ENCODE results near the gene CAPN14. TPM values are rescaled to one million over a fixed set of nuclear protein-coding genes. Genes with fewer than 3 reads are reported as not detected.

The CAPN14 gene
- total RNA-seq, 4 donors from 2014 or later, result 0.19 to 8.3 (median 1.1) TPM

DNA sequence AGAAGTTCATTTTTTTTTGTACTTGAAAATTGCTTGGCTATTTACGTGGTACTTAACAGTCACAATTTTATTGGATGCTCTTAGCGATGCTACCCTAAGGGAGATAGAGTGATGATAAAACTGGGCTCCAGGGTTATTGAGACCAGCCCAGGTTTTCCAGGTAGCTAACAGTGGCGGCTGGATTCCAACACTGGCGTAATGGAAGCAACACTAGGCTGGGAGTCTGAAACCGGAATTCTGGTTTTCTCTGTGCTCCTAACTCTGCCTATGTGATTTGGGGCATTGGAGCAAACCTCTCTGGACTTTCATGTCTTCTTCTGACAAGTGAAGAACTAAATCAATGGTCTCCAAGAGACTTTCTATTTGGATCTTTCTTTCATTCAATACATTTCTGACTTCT is 69.7 kb downstream of the CAPN14 start:
- TF ChIP-seq POLR2AphosphoS5 (IDR thresholded peaks at IDR 0.05), result no peak
- TF ChIP-seq CTCF (IDR thresholded peaks at IDR 0.05), result no peak
- TF ChIP-seq POLR2A (IDR thresholded peaks at IDR 0.05), result no peak
- TF ChIP-seq EP300 (IDR thresholded peaks at IDR 0.05), result no peak
- WGBS, 2 donors (ENCODE audit: low coverage in 1 of 2), result 72 to 89% methylated on average over 2 to 5 of the region's 5 CpGs
- no peaks in the 10 kb centered on the region for H3K36me3 ChIP-seq

DNA sequence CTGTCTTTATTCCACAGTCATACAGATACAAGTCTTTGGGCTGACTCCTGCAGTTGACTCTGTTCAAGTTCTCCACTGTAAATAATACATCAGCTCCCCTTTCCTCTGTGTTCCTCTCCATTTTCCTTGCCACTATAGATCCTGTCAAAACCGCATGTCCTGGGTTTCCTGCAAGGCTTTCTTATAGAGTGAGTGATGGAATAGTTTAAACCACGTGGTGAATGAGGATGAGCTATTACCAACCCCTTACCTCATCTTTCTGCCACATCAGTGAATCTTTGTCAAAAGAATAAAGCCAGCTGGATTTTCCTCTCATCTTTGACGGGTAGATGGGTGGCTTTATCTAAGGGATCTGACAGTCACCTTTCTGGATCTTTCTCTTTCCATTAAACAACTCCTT is 75.2 kb downstream of the CAPN14 start:
- Histone ChIP-seq H3K4me1 (peaks cover 0 to 18% (median 12%) of the 10 kb centered on the region in 3 donors), H3K27me3 (peaks cover 17% of the 10 kb centered on the region), H3K27ac (no peak overlapping the region), H3K36me3 (no peaks in the 10 kb centered on the region), H3K9me3 (no peaks in the 10 kb centered on the region), H3K4me3 (no peak overlapping the region)
- ATAC-seq, result no peak
- no peak for TF ChIP-seq CTCF (IDR thresholded peaks at IDR 0.05)
- TF ChIP-seq POLR2A (IDR thresholded peaks at IDR 0.05), result no peak
- TF ChIP-seq EP300 (IDR thresholded peaks at IDR 0.05), result no peak
- no peak for TF ChIP-seq POLR2AphosphoS5 (IDR thresholded peaks at IDR 0.05)
- 53 to 54% methylated on average over 3 of the region's 3 CpGs for WGBS, 2 donors (ENCODE audit: low coverage in 1 of 2)

More for the DNA sequence above, 69.7 kb downstream of the CAPN14 start:
- peaks cover 19% of the 10 kb centered on the region for H3K27me3 ChIP-seq
- H3K4me1 ChIP-seq, result no peaks in the 10 kb centered on the region
- H3K4me3 ChIP-seq, result no peak overlapping the region
- no peak for ATAC-seq
- H3K9me3 ChIP-seq, result no peaks in the 10 kb centered on the region
- H3K27ac ChIP-seq, result no peak overlapping the region

GRCh38 chr2:31141443-31142085 is 75.8 kb downstream of the CAPN14 start:
- Histone ChIP-seq H3K4me3 (no peak overlapping the region), H3K4me1 (peaks cover 0 to 23% (median 13%) of the 10 kb centered on the region in 3 donors), H3K27me3 (peaks cover 22% of the 10 kb centered on the region), H3K9me3 (no peaks in the 10 kb centered on the region), H3K36me3 (no peaks in the 10 kb centered on the region), H3K27ac (no peak overlapping the region)
- no peak for ATAC-seq
- TF ChIP-seq POLR2A (IDR thresholded peaks at IDR 0.05) (no peak), POLR2AphosphoS5 (IDR thresholded peaks at IDR 0.05) (no peak), EP300 (IDR thresholded peaks at IDR 0.05) (no peak), CTCF (IDR thresholded peaks at IDR 0.05) (no peak)
- 60 to 100% methylated on average over 2 to 12 of the region's 15 CpGs for WGBS, 2 donors (ENCODE audit: low coverage in 1 of 2)

DNA sequence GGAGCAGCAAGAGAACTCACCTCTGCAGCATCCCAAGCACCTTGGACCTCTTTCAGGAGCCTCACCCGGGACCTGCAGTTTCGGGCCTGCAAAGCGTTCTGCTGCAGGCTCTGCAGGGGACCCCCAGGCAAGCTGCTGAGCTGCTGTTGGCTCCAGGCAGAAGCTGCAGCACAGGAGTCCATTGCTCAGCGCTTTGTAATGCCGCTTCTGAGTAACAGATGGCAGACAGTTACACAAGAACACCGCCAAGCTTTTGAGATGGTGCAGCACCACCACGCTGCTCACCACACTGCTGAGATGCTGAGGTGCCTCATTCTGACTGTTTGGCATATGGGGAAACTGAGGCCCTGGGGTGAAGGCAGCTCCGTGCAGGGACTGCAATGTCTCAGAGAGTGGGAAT is 77.2 kb downstream of the CAPN14 start:
- ATAC-seq, result no peak
- WGBS, 2 donors (ENCODE audit: low coverage in 1 of 2), result 90 to 100% methylated on average over 1 to 2 of the region's 8 CpGs
- peaks cover 0 to 23% (median 13%) of the 10 kb centered on the region in 3 donors for H3K4me1 ChIP-seq
- no peaks in the 10 kb centered on the region for H3K36me3 ChIP-seq
- no peaks in the 10 kb centered on the region for H3K9me3 ChIP-seq
- H3K27me3 ChIP-seq, result peaks cover 36% of the 10 kb centered on the region
- H3K4me3 ChIP-seq, result no peak overlapping the region
- TF ChIP-seq EP300 (IDR thresholded peaks at IDR 0.05) (no peak), POLR2AphosphoS5 (IDR thresholded peaks at IDR 0.05) (no peak), POLR2A (IDR thresholded peaks at IDR 0.05) (no peak), CTCF (IDR thresholded peaks at IDR 0.05) (no peak)
- H3K27ac ChIP-seq, result no peak overlapping the region

GRCh38 chr2:31139671-31140070 is 77.6 kb downstream of the CAPN14 start:
- WGBS, 2 donors (ENCODE audit: low coverage in 1 of 2), result 95 to 100% methylated on average over 1 to 3 of the region's 4 CpGs

More at GRCh38 chr2:31139671-31140070, 77.6 kb downstream of the CAPN14 start:
- H3K9me3 ChIP-seq, result no peaks in the 10 kb centered on the region
- H3K27ac ChIP-seq, result no peak overlapping the region
- H3K36me3 ChIP-seq, result no peaks in the 10 kb centered on the region
- TF ChIP-seq POLR2A (IDR thresholded peaks at IDR 0.05), result no peak
- no peak for TF ChIP-seq CTCF (IDR thresholded peaks at IDR 0.05)
- no peak for TF ChIP-seq EP300 (IDR thresholded peaks at IDR 0.05)
- TF ChIP-seq POLR2AphosphoS5 (IDR thresholded peaks at IDR 0.05), result no peak
- H3K27me3 ChIP-seq, result peaks cover 41% of the 10 kb centered on the region
- no peak overlapping the region for H3K4me3 ChIP-seq
- ATAC-seq, result no peak
- peaks cover 0 to 23% (median 13%) of the 10 kb centered on the region in 3 donors for H3K4me1 ChIP-seq

Data from gastroesophageal sphincter (tissue), 4 donors.